HG02970 (cell line): Measurements from ENCODE around the gene BRWD1.
A peak's percentile ranks its signal among the peaks of the same experiment; 100 is the strongest.

Source experiments
- ATAC-seq: cut with Tn5 transposase; IDR thresholded peaks from one replicate; pipeline ENCODE4 v1.9.1; 2021; ENCODE audit warnings: mild to moderate bottlenecking, moderate library complexity, moderate number of reproducible peaks; ENCODE audit not compliant: unreplicated experiment, low FRiP score

BRWD1 gene

DNA sequence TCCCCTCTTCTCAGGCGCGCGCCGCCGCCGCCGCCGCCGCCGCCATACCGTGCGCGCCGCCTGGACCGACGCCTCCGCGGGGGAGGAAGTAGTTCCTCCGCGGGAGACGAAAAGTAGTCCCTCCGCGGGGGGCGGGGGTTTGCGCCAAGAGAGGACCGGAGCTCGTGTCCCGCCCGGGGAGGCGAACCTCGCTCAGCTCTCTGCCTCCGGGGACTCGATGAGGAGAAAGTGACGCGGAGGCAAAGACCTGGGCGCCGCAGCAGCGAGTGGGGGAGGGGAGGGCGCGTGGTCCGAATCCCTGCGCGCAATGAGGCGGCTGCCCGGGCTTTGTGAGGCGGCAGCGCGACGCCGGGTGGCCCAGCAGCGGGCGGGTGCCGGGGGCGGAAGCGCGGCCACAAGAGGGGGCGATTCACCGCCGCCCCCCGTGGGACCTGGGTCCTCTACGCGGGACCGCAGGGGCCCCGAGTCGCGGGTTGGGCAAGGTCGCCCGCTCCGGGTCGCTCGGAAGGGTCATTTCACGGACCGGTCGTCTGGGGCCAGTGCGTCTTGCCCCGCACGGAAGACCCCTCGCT lies at the start of gene BRWD1:
BRWD1 (minus strand) TSS at position 62 of the 572 bp plus-strand sequence. CDS start 141 bp downstream, outside the sequence.
- peak; percentile 51 for ATAC-seq

DNA sequence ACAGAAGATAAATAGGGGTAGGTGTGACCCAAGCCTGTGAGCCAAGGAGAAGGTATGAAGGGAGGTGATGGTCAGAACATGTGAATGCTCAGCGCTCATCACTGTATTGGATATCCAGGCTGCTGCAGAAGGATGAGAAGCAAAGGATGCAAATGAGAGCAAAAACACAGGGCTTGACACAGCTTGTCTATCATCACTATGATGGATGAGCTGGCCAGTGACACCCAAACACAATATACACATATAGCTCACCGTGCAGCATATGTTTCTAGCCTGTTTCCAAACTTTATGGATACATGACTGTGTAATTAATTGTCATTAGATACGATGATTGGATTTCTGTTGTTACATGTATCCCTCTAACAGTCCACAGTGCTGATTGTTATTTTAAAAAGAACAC lies 49.3 kb upstream of the BRWD1 start:
- no peak for ATAC-seq

DNA sequence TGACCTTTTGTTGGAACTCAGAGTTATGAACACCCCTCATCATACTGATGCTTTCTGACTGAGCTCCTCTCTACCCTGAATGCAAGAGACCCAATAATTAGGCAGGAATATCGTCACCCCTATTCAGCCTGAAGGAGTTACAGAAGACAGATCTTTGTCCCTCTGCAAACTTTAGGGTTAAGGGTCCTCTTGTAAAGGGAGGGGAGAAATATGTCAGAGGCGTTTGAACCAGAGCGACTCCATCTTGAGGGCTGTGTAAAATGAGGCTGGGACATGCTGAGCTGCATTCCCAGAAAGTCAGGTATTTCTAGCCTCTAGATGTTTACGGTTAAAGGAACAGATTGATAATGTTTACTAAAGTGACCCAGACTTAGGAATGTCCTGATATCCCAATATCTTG lies 46.0 kb upstream of the BRWD1 start:
- ATAC-seq: no peak

DNA sequence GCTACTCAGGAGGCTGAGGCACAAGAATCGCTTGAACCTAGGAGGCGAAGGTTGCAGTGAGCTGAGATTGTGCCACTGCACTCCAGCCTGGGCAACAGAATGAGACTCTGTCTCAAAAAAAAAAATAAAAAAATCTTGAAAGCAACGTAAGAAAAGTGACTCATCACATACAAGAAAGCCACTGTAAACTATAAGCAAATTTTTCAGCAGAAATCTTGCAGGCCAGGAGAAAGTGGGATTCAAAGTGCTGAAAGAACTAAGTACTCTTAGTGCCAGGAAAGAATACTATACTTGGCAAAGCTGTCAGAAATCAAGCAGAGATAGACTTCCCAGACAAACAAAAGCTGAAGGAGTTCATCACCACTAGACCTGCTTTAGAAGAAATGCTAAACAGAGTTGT lies 39.9 kb upstream of the BRWD1 start:
- no peak for ATAC-seq

DNA sequence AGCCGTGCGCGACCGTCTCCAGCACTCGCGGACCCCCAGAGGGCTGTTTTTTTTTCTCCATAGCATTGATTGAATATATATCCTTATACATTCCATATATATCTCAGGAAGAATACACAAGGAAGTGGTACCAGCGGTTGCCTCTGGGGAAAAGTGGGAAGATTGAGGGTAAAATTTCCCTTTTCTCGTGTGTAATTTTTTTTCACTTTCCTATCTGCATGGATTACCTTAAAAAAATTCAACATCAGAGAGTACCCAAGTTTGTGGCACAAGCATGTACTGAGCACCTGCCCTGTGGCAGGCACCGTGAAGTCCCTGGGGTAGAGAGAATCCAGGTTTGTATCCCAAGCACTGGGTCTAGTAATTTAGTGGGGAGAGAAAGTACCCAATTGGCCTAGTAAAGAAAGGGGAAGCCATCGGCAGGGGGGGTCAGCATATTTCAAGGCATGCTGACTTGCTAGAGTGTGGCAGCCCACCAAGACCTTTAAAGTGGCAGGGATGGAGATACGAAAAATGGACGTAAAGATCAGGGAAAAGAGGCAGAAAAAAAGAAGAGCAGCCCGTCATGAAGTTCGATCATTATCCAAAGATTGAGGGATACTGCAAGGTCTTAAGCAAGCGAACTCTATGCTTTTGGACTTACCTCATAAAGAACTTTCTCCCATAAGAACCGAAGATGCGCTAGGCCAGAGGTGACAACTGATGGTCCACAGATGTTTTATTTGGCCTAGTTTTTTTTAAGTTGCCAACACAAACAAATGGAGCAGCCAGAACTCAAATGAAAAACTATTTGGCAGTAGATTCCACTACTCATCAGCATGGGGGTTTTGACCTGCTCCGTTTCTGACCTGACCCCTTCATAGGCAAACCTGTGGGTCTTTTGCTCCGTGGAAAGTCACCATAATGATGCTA lies 36.9 kb upstream of the BRWD1 start:
- no peak for ATAC-seq

DNA sequence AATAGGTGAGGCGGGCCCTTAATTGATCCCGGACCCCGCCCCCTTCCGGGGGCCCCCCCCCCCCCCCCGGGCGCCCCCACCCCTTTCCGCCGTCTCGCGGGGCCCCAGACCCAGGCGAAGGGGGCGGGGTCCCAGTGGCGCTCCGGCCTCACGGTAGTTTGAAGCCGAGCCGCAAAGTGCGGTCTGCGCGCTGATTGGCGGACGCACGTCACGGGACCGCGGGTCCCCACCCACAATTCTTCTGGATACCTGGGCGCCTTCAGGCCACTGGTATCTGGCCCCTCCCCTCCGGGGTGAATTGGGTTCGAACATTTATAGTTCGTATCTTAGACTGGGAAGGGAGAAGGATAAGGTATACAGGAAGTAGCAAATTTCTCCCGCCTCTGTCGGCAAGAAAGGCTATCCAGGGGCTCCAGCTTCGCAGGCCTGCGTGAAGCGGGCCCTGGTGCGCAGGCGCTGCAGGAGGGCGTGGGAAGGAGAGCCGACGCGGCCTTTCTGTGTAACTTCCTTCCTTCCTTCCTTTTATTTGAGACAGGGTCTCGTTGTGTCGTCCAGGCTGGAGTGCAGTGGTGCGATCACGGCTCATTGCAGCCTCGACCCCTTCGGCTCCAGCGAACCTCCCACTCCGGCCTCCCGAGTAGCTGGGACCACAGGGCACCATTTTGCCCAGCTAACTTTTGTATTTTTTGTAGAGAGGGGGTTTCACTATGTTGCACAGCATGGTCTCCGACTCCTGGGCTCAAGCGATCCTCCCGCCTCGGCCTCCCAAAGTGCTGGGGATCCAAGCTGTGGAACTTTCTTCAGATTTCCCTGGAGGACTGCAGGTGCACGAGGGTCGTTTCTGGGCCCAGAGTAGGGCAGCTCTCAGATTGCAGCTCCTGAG lies 36.0 kb upstream of the BRWD1 start:
- peak; percentile 80 for ATAC-seq

DNA sequence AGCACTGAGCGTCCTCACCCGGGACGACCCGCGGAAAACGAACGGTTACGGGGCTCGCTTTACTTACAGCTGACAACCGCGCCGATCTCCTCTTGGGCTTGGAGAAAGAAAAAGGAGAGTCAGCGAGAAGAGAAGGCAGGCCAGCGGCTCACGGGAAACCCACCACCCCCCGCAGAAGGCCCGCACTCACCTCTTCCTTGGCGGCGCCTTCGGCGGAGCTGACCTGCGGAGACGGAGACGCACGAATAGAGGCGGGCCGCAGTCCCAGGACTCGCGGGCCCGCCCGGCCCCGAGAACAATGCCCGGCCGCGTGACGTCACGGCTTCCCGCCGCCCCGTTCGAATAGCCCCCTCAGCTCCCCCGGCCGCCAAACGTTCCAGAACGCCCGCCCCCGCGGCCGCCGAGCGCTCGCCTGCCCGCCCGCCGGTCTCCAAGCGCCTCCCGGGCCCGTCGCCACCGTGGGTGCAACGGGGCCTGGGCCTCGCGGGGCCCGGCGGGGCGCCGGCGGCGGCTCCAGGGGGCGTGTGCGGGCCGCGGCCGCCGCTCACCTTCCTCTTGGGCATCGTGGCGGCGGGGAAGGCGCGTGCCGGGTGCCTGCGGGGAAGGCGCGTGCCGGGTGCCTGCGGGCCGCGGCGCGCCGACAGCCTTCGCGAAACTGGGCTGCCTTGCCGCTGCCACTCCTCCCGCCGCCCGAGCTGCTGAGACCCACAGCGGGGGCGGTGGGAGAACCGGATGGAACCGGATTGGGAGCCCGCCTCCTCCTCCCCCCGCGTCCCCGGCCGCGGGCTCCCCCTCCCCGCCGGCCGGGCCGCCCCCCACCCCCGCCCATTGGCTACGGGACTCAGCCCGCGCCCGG lies 35.2 kb upstream of the BRWD1 start, which contains the start of gene HMGN1:
HMGN1 (minus strand) TSS at position 734 of the 856 bp plus-strand sequence; CDS start at position 563, 171 bp downstream.
- peak; percentile 64 for ATAC-seq

DNA sequence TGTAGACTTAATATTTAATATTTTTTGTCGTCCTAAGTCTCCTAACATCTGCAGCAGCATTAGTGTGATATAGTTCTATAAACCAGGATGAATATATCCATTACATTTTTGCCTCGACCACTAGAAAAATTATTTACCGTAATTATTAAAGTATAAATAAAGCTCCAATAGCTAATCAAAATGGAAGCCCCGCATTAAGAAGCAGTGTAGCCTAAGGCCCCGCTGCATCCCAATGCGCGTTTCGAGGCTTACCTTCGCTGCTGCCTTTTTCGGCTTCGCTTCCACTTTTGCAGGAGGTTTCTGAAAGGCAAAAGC lies 34.6 kb upstream of the BRWD1 start:
- no peak for ATAC-seq

DNA sequence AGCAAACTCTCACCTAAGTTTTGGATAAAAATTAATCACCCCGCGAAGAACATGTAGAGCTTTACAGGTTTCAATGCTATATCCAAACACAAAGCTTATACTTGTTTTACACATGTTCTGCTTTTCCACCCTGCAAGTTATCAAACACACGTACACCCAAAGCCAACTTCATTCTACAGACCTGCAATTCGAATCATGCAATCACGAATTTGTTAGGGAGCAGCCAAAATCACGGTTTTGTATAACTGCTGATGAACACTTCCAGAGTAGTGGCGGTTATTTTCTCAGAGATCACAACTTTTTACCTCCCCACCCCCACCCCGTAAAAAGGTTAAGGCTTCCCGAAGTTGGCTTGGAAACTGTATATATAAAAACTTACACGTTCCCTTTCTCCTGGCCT lies 34.1 kb upstream of the BRWD1 start:
- no peak for ATAC-seq

DNA sequence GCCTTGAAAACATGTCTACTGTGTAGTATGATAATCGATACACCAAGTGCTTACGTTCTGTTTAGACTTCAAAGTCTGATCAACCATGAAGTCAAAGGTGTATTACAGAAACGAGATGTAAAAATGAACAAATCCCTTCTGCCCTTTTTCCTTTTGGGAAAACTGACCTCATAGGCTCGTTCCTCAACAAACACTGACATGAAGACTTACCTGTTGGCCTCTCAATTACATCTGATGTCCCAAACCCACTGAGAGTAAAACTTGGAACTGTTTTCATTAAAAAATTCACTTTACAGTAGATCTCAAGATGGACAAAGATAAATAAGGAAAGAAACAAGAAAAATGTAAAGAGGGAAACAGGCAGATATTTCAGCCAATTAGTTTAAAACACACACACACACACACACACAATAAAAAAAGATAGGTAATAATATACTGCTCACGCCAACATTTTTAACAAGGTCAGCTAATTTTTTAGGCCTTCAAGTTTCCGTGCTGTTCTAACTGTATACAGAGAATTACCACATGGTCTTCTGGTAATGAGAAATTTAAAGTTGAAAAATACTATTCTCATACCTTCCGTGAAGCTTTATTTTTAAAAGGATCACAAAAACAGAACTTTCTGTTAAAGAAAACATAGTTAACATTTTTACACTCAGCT lies 33.4 kb upstream of the BRWD1 start:
- ATAC-seq: no peak

DNA sequence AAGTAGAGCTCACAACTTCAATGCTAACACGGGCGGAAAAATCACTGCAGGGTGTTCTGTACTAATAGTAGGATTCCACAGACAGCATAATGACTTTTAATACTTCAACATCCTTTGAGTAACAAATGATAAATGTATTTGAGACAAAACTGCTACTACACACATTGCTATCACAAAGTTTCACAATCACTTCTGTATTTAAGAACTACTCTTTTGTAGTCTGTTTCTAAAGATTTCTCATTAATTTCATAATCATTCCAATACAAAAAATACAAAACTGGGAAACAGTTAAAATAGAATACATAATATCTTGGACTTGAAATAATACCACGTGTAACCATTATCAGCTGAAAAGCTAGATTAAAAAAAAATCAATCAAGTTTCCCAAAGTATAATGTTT lies 32.8 kb upstream of the BRWD1 start:
- ATAC-seq: no peak

DNA sequence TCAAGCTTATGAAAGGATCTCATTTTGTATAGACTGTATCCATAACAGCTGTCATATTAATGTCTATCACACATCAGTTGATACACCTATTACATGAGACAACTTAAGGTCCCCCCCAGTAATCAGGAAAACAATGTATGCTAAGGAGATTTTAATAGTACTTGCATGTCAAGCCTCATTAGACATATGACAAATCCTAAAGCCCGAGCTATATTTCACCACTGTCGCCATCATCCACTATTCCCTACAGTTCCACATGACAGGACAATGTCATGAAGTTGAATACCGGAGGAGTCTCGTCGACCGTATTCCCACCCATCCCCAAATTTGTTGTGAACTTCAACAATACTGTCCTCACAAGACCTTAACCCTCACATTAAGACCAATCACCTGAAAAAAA lies 32.0 kb upstream of the BRWD1 start:
- no peak for ATAC-seq

DNA sequence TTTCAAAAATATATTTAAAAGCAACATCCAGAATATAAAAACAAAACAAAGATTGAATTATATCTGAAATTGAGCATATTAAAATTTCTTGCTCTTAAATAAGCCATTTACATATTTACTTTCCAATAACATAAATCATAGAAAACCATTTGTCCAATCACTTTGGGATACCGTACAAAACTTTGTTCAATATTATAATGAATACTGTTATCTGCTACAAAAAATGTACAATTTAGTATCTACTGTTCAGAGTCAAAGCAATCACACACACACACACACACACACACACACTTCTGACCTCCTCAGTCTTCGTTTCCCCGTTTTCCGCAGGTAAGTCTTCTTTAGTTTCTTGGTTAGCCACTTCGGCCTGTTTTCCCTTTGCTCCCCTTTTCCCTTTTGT lies 31.4 kb upstream of the BRWD1 start:
- no peak for ATAC-seq

DNA sequence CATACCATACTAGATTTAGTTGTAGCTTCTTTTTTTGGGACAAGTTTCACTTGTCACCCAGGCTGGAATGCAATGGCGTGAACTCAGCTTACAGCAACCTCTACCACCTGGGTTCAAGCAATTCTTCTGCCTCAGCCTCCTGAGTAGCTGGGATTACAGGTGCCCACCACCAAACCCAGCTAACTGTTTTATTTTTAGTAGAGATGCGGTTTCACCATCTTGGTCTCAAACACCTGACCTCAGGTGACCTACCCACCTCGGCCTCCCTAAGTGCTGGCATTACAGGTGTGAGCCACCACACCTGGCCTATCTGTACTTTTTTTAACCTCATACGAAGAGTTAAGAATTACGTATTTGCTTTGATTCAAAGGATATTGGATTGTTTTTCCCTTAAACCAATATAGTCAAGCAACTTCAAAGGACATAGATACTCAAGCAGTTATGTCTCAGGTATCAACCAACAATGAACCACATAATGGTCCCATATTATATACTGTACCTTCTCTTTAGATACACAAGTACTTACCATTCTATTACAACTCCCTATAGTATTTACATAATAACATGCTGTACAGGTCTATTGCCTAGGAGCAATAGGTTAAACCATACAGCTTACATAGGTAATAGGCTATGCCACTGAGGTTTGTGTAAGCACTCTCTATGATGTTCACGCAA lies 28.0 kb upstream of the BRWD1 start:
- ATAC-seq: no peak

DNA sequence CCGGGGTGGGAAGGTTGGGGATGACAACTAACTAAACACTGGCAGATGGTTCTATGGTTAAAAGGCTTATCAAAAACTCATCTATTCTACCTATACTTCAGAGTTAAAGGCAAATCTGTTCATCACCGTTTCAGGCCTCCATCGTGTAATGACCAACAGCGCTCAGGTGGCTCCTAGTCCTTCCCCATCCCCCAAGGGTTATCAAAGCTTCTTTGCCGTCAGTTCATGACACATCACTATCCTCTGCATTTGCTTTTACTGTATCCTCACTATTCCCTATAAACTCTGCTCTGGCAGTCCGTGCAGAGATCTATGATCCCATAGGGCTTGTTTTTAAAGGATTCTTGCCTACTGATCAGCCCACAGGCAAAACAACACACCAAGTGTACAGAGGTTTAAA lies 27.3 kb upstream of the BRWD1 start:
- ATAC-seq: no peak

DNA sequence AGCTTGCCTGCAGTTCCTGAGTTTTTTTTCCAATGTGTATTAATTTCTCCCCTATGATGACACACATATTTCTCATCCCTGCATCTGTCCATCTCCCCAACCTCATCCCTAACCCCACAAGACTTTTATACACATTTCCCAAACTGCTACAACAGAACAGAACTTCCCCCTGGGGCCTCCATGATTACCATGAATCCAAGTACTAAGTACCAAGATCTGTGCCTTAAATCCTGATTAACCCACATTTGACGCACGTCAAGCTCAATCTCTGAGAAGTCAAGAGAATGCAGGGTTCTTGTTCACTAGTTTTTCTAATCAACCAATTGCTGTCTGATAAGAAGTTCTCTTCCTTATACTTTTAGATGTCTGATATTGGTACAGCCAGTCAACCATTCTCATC lies 25.8 kb upstream of the BRWD1 start:
- ATAC-seq: no peak

DNA sequence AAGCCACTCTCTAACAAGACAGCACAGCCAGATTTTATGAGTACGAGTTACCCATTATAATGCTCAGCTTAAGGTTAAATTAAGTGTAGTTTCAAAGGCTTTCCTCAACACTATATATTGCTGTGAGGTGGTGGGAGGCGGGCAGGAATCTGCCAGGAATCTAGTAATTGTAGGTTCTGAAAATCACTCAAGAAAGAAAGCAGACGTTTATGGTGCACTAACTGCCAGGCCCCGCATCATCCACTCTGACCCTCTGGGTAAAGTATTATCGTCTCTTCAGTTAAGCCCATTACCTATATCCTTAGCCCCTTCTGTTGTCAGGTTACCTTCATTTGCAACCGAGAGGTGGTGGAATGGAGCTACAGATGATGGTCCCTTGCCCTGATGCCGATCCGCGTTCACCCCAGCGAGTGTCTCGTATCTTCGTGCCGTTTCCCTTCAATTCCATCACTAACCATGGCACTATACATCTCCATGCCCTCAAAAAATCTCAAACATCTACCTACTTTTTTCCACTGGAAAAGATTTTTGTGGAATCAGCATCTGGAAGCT lies 23.1 kb upstream of the BRWD1 start:
- ATAC-seq: no peak

DNA sequence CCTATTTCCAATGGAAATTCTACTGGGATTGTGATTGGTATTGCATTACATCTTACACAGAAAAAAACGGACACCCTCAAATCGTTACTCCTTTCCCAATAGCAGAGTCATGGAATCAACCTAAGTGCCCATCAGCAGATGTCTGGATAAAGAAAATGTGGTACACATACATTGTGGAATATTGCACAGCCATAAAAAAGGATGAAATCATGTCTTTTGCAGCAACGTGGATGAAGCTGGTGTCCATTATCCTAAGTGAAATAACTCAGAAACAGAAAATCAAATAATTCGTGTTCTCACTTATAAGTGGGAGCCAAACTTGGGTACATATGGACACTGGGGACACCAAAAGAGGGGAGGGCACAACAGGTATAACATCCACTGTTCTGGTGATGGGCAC lies 21.2 kb upstream of the BRWD1 start:
- no peak for ATAC-seq

DNA sequence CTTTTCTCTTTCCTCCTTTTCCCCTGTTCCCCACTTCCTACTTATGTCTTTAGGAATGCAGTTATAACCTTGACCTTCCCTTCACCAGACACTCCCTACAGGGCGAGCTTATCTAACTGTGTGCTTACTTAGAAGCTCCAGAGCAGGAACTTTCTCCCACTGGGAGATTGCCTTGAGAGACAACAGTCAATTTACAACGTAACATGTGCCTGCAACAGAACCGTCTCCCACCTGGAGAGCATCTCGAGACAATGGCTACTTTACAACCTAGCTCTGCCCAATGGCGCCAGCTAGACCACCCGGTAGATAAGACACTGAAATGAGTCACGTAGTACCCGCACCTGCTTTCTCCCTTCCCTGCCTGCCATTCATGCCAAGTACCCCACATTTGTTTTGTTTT lies 18.7 kb upstream of the BRWD1 start:
- ATAC-seq: no peak
